Adrenal gland (tissue), 12 donors: ENCODE results near the gene CIZ1. TPM values are rescaled to one million over a fixed set of nuclear protein-coding genes. Genes with fewer than 3 reads are reported as not detected.
"Not testable (repeated sequence)": the region's sequence is repeated elsewhere in the genome, so short reads cannot be mapped to it uniquely, and the experiment has no call there.

Source experiments
- DNase-seq, 7 donors: peaks; one replicate each; pipeline ENCODE4 v3.0.0-alpha.2; 2019 to 2020
- H3K27ac ChIP-seq, 5 donors: fragments of 200-600 bp; sonication (generic) in 4 of 5; 1 replicate in 3 of 5; 2 replicates in 2 of 5; pipeline versions ENCODE4 v1.5.1 to v1.8.0; 2016 to 2020; ENCODE audit warnings: mild to moderate bottlenecking in 1 of 5
- H3K27me3 ChIP-seq: fragments of 200-600 bp; 2 replicates; pipeline ENCODE4 v1.8.0; 2021
- H3K36me3 ChIP-seq, 2 donors: fragments of 200-600 bp; replicated peaks in 1 of 2; 1 replicate in 1 of 2; 2 replicates in 1 of 2; pipeline versions ENCODE4 v1.5.1 to v1.8.0; 2018 to 2022
- H3K4me1 ChIP-seq, 2 donors: fragments of 200-600 bp; replicated peaks in 1 of 2; 1 replicate in 1 of 2; 2 replicates in 1 of 2; pipeline versions ENCODE4 v1.5.1 to v1.8.0; 2018 to 2021
- H3K4me3 ChIP-seq, 4 donors: fragments of 200-600 bp; sonication (generic) in 3 of 4; one replicate each; pipeline ENCODE4 v1.5.1; 2016 to 2018
- H3K9me3 ChIP-seq, 3 donors: fragments of 200-600 bp; sonication (generic) in 1 of 3; replicated peaks in 1 of 3; 1 replicate in 2 of 3; 2 replicates in 1 of 3; pipeline versions ENCODE4 v1.5.1 to v1.8.0; 2016 to 2021
- POLR2A ChIP-seq, 2 donors: fragments of 450-650 bp; IDR thresholded peaks; one replicate each; pipeline ENCODE4 v1.6.1; 2017; ENCODE audit warnings: antibody characterized with exemption in 2 of 2, mild to moderate bottlenecking in 2 of 2, moderate library complexity in 1 of 2
- WGBS, 4 donors: extraction: QIAGEN DNeasy Blood & Tissue Kit in 2 of 4; methylation state at CpG; one replicate each; pipeline versions ENCODE4 v1.1.5 to v1.1.7; 2013 to 2017; 5-methylcytosine and 5-hydroxymethylcytosine counted together
- intact Hi-C, 2 donors: fragments of 100-400 bp; cut with DNase I; formaldehyde crosslinking; loops; one replicate each; pipeline versions ENCODE4 v1.14.1 to v1.15.0; 2022 to 2023
- polyA plus RNA-seq, 3 donors: library from polyadenylated mRNA; stranded (reverse); fragments of 200-250 nt in 2 of 3; fragments of 350-450 nt in 1 of 3; fragmentation: Illumina TruSeq in 1 of 3; extraction: RNeasy Lipid Tissue Mini Kit (QIAGEN cat#74804) in 1 of 3; gene quantifications; one replicate each; pipeline ENCODE4 v1.2.3, GENCODE V29; 2013 to 2014
- total RNA-seq, 9 donors: library from RNA; depleted of rRNA in 4 of 9; stranded (reverse); fragments of >200 nt in 4 of 9; fragments of 120-200 nt in 1 of 9; fragmentation: NEBNext Ultra II Directional in 1 of 9; extraction: Animal tissue kit (Norgen Biotek cat#: 25700) in 1 of 9; gene quantifications; one replicate each; pipeline versions ENCODE4 v1.1.0 to v1.2.4, GENCODE V29; 2013 to 2023
- TF ChIP-seq, protein P1 (sequence below), 6 experiments: fragments of 450-650 bp in 4 of 6; fragments of 200-600 bp in 2 of 6; sonication (generic) in 1 of 6; IDR thresholded peaks; 1 replicate in 5 of 6; 2 replicates in 1 of 6; pipeline versions ENCODE4 v1.5.1 to v1.8.0; 2016 to 2021; ENCODE audit warnings: antibody characterized with exemption in 6 of 6, mild to moderate bottlenecking in 2 of 6, moderate library complexity in 1 of 6
- donor health status: healthy with polysubstance abuse.
- donor health status: Bipolar disorder and iron deficiency.
- donor health status: DM: yes; HTN: yes; CAD: no.
- donor health status: DM: no; HTN: no; CAD: no.
- donor health status: DM: no; HTN: no; CAD: no.
- donor health status: DM: yes; HTN: yes; CAD: no.

The CIZ1 gene
- total and polyA plus RNA-seq, 12 donors = 25.3 to 142 (median 80.4) TPM

DNA sequence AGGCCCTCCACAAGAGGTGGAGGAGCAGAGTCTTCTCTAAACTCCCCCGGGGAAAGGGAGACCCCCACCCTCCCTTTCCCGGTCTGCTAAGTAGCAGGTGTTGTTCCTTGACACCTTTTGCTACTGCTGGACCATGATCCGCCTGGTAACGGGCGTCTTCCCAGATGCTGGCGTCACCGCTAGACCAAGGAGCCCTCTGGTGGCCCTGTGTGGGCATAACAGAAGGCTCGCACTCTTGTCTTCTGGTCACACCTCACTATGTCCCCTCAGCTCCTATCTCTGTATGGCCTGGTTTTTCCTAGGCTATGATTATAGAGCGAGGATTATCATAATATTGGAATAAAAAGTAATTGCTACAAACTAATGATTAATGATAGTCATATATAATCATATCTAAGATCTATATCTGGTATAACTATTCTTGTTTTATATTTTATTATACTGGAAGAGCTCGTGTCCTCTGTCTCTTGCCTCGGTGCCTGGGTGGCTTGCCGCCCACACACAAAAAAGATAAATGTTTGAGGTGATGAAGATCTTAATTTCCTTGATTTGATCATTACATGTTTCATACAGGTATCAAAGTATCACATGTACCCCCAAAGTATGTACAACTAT is 61.3 kb downstream of the CIZ1 start:
- H3K27ac ChIP-seq, H3K36me3 ChIP-seq, H3K4me3 ChIP-seq, H3K27me3 ChIP-seq, intact Hi-C loops, H3K9me3 ChIP-seq: not testable (repeated sequence)
- TF ChIP-seq, protein P1, sequence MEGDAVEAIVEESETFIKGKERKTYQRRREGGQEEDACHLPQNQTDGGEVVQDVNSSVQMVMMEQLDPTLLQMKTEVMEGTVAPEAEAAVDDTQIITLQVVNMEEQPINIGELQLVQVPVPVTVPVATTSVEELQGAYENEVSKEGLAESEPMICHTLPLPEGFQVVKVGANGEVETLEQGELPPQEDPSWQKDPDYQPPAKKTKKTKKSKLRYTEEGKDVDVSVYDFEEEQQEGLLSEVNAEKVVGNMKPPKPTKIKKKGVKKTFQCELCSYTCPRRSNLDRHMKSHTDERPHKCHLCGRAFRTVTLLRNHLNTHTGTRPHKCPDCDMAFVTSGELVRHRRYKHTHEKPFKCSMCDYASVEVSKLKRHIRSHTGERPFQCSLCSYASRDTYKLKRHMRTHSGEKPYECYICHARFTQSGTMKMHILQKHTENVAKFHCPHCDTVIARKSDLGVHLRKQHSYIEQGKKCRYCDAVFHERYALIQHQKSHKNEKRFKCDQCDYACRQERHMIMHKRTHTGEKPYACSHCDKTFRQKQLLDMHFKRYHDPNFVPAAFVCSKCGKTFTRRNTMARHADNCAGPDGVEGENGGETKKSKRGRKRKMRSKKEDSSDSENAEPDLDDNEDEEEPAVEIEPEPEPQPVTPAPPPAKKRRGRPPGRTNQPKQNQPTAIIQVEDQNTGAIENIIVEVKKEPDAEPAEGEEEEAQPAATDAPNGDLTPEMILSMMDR (IDR thresholded peaks at IDR 0.05) = peak; percentile 16 to 52 (median 28)
- H3K4me1 ChIP-seq = peaks cover 21 to 26% of the 10 kb centered on the region in 2 donors
- DNase-seq = peak in 5 of 7 donors; percentile 45 to 90 (median 71)
- whole genome bisulfite sequencing, 4 donors = 22 to 60% (median 24%) methylated on average over 5 to 12 of the region's 12 CpGs

DNA sequence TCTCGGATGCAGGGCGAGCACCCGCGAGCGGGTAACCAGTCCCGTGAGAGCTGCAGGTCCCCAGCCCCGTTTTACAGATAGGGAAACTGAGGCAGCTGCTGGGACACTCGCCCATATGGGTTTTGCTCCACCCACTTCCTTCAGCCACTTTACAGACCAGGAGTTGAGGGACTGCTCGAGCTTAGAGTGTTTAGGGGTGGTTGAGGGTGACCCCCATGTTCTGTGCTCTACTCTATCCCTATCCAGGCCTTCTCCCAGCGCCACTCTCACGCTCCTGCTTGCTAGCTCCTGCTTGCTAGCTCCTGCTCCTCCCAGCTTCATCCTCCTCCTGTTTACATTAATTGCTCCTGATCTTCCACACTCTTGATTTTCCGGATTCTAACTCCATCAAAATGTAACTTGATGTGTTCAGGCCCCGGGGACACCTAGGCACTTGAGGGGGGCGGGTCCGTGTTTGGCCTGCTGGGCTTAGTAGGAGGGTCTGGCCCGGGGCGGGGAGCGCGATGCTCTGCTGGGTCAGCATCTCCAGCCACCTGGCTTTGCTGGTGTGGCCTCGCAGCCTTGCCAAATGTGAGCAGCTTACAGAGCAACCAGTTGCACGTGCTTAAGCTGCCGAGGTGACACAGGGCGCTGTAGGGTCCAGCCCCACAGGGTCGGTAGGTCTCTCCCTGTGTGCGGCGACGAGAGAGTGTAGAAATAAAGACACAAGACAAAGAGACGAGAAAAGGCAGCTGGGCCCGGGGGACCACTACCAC is 62.4 kb downstream of the CIZ1 start:
- peaks cover 0 to 12% of the 10 kb centered on the region in 2 donors for H3K36me3 ChIP-seq
- TF ChIP-seq, protein P1 (IDR thresholded peaks at IDR 0.05) = no peak
- no peak for TF ChIP-seq POLR2A (IDR thresholded peaks at IDR 0.05)
- WGBS, 4 donors = 58 to 76% (median 60%) methylated on average over 19 to 29 of the region's 29 CpGs
- H3K4me1 ChIP-seq = peaks cover 21 to 29% of the 10 kb centered on the region in 2 donors
- peak in 1 of 7 donors; percentile 24 for DNase-seq
- H3K4me3 ChIP-seq = peak overlapping the region; percentile 77 to 94 (median 82)
- intact Hi-C loops = no loop called here
- peak overlapping the region in 4 of 5 donors; percentile 90 to 96 (median 92) for H3K27ac ChIP-seq
- no peaks in the 10 kb centered on the region for H3K9me3 ChIP-seq
- no peaks in the 10 kb centered on the region for H3K27me3 ChIP-seq

DNA sequence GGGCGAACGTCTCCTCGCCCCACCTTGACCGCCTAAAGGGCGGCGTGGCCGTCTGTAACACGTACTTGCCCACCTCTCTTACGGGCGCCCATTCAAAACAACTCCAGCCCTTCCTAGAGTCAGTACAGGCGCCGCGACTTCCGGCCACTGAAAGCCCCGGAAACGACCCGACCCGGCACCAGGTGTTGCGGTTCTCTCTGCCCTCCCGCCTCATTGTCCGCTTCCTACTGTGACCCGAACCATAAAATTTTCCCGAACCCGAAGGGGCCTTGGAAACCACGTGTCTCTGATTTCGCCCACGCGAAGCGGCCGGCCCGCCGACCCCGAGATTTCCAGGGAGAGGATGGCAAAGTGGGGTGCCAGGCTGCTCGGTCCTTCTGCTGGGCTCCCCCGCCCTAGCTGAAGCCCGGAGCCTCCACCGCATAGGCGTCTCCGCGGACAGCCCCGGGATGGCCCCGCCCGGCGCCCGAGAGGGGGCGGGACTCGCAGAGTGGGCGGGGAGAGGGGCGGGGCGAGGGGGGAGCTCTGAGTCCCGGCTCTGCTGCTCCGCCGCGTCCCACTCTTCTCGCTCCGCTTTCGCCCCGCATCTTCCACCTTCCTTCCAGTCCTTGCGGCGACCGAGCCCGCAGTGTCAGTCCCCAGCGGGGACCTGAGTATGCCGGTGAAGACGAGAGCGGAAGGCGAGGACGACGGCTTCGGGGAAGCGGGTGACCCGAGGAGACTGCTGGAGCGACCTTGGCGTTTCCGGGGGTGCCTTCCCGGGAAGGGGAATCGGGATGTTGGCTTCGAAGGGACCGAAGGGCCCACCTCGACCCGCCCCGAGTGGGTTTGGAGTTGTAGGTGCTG is 63.2 kb downstream of the CIZ1 start:
- Histone ChIP-seq H3K4me1 (peaks cover 21 to 29% of the 10 kb centered on the region in 2 donors), H3K36me3 (peaks cover 0 to 20% of the 10 kb centered on the region in 2 donors), H3K4me3 (peak overlapping the region; percentile 77 to 94 (median 84)), H3K9me3 (no peaks in the 10 kb centered on the region), H3K27ac (peak overlapping the region; percentile 90 to 98 (median 95)), H3K27me3 (no peaks in the 10 kb centered on the region)
- 0 to 2% (median 0%) methylated on average over 12 to 82 of the region's 82 CpGs for WGBS, 4 donors
- peak; percentile 14 to 33 for TF ChIP-seq POLR2A (IDR thresholded peaks at IDR 0.05)
- TF ChIP-seq, protein P1 (IDR thresholded peaks at IDR 0.05) = no peak
- DNase-seq = peak; percentile 83 to 88 (median 85)
- intact Hi-C loops = no loop called here

DNA sequence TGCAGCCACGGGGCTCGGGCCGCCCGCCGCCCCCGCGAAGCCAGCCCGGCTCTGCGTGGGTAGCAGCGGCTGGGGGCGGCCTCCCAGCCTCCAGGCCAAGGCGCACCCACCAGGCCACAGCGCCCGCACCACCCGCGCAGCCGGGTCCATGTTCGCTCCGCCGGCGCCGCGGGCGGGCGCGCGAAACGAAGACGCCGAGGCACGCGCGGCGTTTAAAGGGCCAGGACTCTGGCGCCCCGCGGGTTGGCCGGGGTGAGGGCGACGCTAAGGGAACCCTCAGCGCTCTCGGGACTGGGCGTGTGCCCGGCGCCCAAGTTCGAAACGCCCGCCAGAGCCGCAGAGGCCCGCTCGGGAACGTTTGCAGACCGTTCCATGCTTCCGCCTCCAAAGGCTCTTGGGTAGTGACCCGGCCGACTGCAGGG is 63.8 kb downstream of the CIZ1 start, which contains the start of gene PTGES2:
Gene PTGES2, minus strand, starts transcription at position 162 of the 422 bp plus-strand sequence. Its CDS starts 12 bp downstream, at position 150.
- Histone ChIP-seq H3K27ac (peak within 1 kb of the TSS; percentile 90 to 98 (median 95)), H3K9me3 (no peaks in the 10 kb centered on the region), H3K36me3 (peaks cover 0 to 26% of the 10 kb centered on the region in 2 donors), H3K4me3 (peak within 1 kb of the TSS; percentile 77 to 94 (median 84)), H3K4me1 (peaks cover 21 to 29% of the 10 kb centered on the region in 2 donors), H3K27me3 (no peaks in the 10 kb centered on the region)
- DNase-seq = peak; percentile 75 to 88 (median 81)
- intact Hi-C loops = no loop called here
- TF ChIP-seq, protein P1 (IDR thresholded peaks at IDR 0.05) = no peak
- TF ChIP-seq POLR2A (IDR thresholded peaks at IDR 0.05) = peak in 1 of 2 donors; percentile 24
- 0 to 1% methylated on average over 56 of the region's 56 CpGs; no CpG with 5 or more reads in 2 of the 4 donors for whole genome bisulfite sequencing, 4 donors
